ENCODE data around the gene IQCN.
A peak's percentile ranks its signal among the peaks of the same experiment; 100 is the strongest.

Gene IQCN

GRCh38 chr19:18274219-18274780 is at the start of gene IQCN:
TSS of gene IQCN (minus strand) at chr19:18274452. CDS start at chr19:18269478, 4,974 bp downstream.
- DNase-seq (ENCODE audit: low spot score) = peak; percentile 50
- ChIA-PET POLR2A (ENCODE audit: low non-redundant PET) (interaction anchor here (0.6 kb wide), 2 partner anchors 147 to 272 kb away, joined by 3 read pairs; no protein-coding TSS in a partner anchor), CTCF (interaction anchor here (0.6 to 0.7 kb wide), 4 partner anchors 31 to 573 kb away, joined by 3 to 4 read pairs (median 4); partner anchors contain the start of gene SSBP4)
- no peak for TF ChIP-seq CTCF (conservative IDR thresholded peaks at IDR 0.05; ENCODE audit: low read depth)
- peak within 1 kb of the TSS; percentile 99 for H3K27ac ChIP-seq

- POLR2A ChIA-PET (ENCODE audit: low non-redundant PET) = interaction anchor here (0.6 to 3.6 kb wide), 5 partner anchors 34 to 804 kb away, joined by 3 to 40 read pairs (median 4); partner anchors contain the start of gene JUND
- peak within 1 kb of the TSS; percentile 87 for H3K27ac ChIP-seq
- CTCF ChIA-PET = interaction anchor here (0.5 to 1.9 kb wide), 4 partner anchors 8 to 63 kb away, joined by 3 to 23 read pairs (median 3); partner anchors contain the start of gene GDF15
- peak; percentile 51; the same call in 1 of the 2 replicates for TF ChIP-seq CTCF (conservative IDR thresholded peaks at IDR 0.05; ENCODE audit: low read depth)
- peak; percentile 99 for DNase-seq (ENCODE audit: low spot score)
These were observed 48.7 kb upstream of the IQCN start, which contains the start of gene LSM4 for GRCh38 chr19:18322759-18323460. TSS of gene LSM4 (minus strand) at chr19:18323076. CDS start at chr19:18323020, 56 bp downstream.

GRCh38 chr19:18322318-18322758 is 48.1 kb upstream of the IQCN start:
- peak overlapping the region; percentile 87 for H3K27ac ChIP-seq
- ChIA-PET CTCF (interaction anchor here (0.5 to 1.9 kb wide), 4 partner anchors 8 to 63 kb away, joined by 3 to 23 read pairs (median 3); partner anchors contain the start of gene GDF15), POLR2A (ENCODE audit: low non-redundant PET) (interaction anchor here (0.6 to 3.6 kb wide), 5 partner anchors 33 to 803 kb away, joined by 3 to 40 read pairs (median 4); partner anchors contain the start of gene JUND)
- TF ChIP-seq CTCF (conservative IDR thresholded peaks at IDR 0.05; ENCODE audit: low read depth) = no peak; the same call in 1 of the 2 replicates
- DNase-seq (ENCODE audit: low spot score) = peak; percentile 67

GRCh38 chr19:18321734-18322102 is 47.5 kb upstream of the IQCN start:
- no peak for TF ChIP-seq CTCF (conservative IDR thresholded peaks at IDR 0.05; ENCODE audit: low read depth)
- POLR2A ChIA-PET (ENCODE audit: low non-redundant PET) = interaction anchor here (1.0 to 3.6 kb wide), 2 partner anchors 19 to 42 kb away, joined by 3 to 40 read pairs; partner anchors contain the start of gene JUND
- CTCF ChIA-PET = interaction anchor here (0.6 to 1.9 kb wide), 5 partner anchors 9 to 67 kb away, joined by 3 to 23 read pairs (median 3); partner anchors contain the start of gene GDF15
- peak overlapping the region; percentile 87 for H3K27ac ChIP-seq
- DNase-seq (ENCODE audit: low spot score) = no peak

- POLR2A ChIA-PET (ENCODE audit: low non-redundant PET) = interaction anchor here (0.6 to 3.6 kb wide), 3 partner anchors 19 to 230 kb away, joined by 3 to 40 read pairs (median 5); partner anchors contain the start of gene JUND
- CTCF ChIA-PET = interaction anchor here (0.6 to 0.9 kb wide), 2 partner anchors 15 to 67 kb away, joined by 3 to 5 read pairs; no protein-coding TSS in a partner anchor
- no peak for DNase-seq (ENCODE audit: low spot score)
- H3K27ac ChIP-seq = peak overlapping the region; percentile 87
- no peak for TF ChIP-seq CTCF (conservative IDR thresholded peaks at IDR 0.05; ENCODE audit: low read depth)
These were observed 46.8 kb upstream of the IQCN start for GRCh38 chr19:18320865-18321733.

All from RWPE1 (cell line).